Prostate gland (tissue), 2 donors: ENCODE measurements around the gene ZIM2. TPM values are rescaled to one million over a fixed set of nuclear protein-coding genes. Genes with fewer than 3 reads are reported as not detected.

Experiments used
- DNase-seq: peaks from one replicate; pipeline ENCODE4 v3.0.0-alpha.2; 2019; ENCODE audit warnings: low spot score
- H3K27ac ChIP-seq, 2 donors: fragments of 200-600 bp; sonication (generic); 2 replicates each; pipeline ENCODE4 v1.5.1; 2017 to 2019
- H3K27me3 ChIP-seq: fragments of 200-600 bp; sonication (generic); replicated peaks from 2 replicates; pipeline ENCODE4 v1.5.1; 2019; ENCODE audit not compliant: insufficient read depth
- H3K36me3 ChIP-seq, 2 donors: fragments of 200-600 bp; sonication (generic); 1 replicate in 1 of 2; 2 replicates in 1 of 2; pipeline versions ENCODE4 v1.5.1 to v1.8.1; 2017 to 2019
- H3K4me1 ChIP-seq: fragments of 200-600 bp; sonication (generic); replicated peaks from 2 replicates; pipeline ENCODE4 v1.5.1; 2019
- H3K4me3 ChIP-seq, 2 donors: fragments of 200-600 bp; sonication (generic); 2 replicates each; pipeline ENCODE4 v1.5.1; 2017 to 2019
- H3K9me3 ChIP-seq: fragments of 200-600 bp; sonication (generic); 2 replicates; pipeline ENCODE4 v1.5.1; 2017
- CTCF ChIP-seq, 4 experiments: fragments of 200-600 bp in 2 of 4; fragments of 450-650 bp in 2 of 4; sonication (generic) in 2 of 4; IDR thresholded peaks; 1 replicate in 3 of 4; 2 replicates in 1 of 4; pipeline ENCODE4 v1.5.1; 2016 to 2019; ENCODE audit warnings: antibody characterized with exemption in 4 of 4, mild to moderate bottlenecking in 2 of 4, moderate library complexity in 2 of 4
- POLR2A ChIP-seq: fragments of 450-650 bp; IDR thresholded peaks from one replicate; pipeline ENCODE4 v1.6.1; 2016; ENCODE audit warnings: antibody characterized with exemption, mild to moderate bottlenecking
- POLR2AphosphoS5 ChIP-seq: sonication (generic); formaldehyde crosslinking; IDR thresholded peaks from one replicate; pipeline ENCODE4 v1.6.1; 2017; ENCODE audit warnings: antibody characterized with exemption
- WGBS: methylation state at CpG from one replicate; pipeline ENCODE4 v1.1.5; 2018; 5-methylcytosine and 5-hydroxymethylcytosine counted together
- intact Hi-C: fragments of 100-400 bp; cut with DNase I; formaldehyde crosslinking; loops from one replicate; pipeline ENCODE4 v1.14.2; 2022
- total RNA-seq, 2 donors: library from RNA; depleted of rRNA; stranded (reverse); fragments of >200 nt; gene quantifications; one replicate each; pipeline ENCODE4 v1.1.0, GENCODE V29; 2016

The ZIM2 gene
- total RNA-seq, 2 donors from 2014 or later: 0.64 to 5.2 TPM

- WGBS: 70% methylated on average over 19 of the region's 19 CpGs
- Histone ChIP-seq H3K36me3 (no peaks in the 10 kb centered on the region), H3K9me3 (no peaks in the 10 kb centered on the region), H3K4me3 (no peak overlapping the region), H3K27ac (no peak overlapping the region), H3K4me1 (no peaks in the 10 kb centered on the region), H3K27me3 (no peaks in the 10 kb centered on the region)
- DNase-seq: no peak
- intact Hi-C loops: no loop called here
- TF ChIP-seq POLR2AphosphoS5 (no peak), POLR2A (no peak), CTCF (IDR thresholded peaks at IDR 0.05) (no peak)
Measured at GRCh38 chr19:56877069-56877715, 36.7 kb upstream of the ZIM2 start.

GRCh38 chr19:56875717-56876116, 35.2 kb upstream of the ZIM2 start:
- Histone ChIP-seq H3K4me1 (no peaks in the 10 kb centered on the region), H3K9me3 (no peaks in the 10 kb centered on the region), H3K27ac (no peak overlapping the region), H3K4me3 (no peak overlapping the region), H3K36me3 (no peaks in the 10 kb centered on the region), H3K27me3 (no peaks in the 10 kb centered on the region)
- DNase-seq: no peak
- TF ChIP-seq POLR2AphosphoS5 (no peak), CTCF (IDR thresholded peaks at IDR 0.05) (no peak), POLR2A (no peak)
- 68% methylated on average over 3 of the region's 3 CpGs for WGBS
- intact Hi-C loops: no loop called here

- no peaks in the 10 kb centered on the region for H3K36me3 ChIP-seq
- H3K4me1 ChIP-seq: no peaks in the 10 kb centered on the region
- intact Hi-C loops: no loop called here
- H3K27ac ChIP-seq: no peak overlapping the region
- H3K4me3 ChIP-seq: no peak overlapping the region
- H3K9me3 ChIP-seq: no peaks in the 10 kb centered on the region
- no peaks in the 10 kb centered on the region for H3K27me3 ChIP-seq
- TF ChIP-seq CTCF (IDR thresholded peaks at IDR 0.05): no peak
- TF ChIP-seq POLR2A: no peak
- no peak for TF ChIP-seq POLR2AphosphoS5
- 89% methylated on average over 4 of the region's 4 CpGs for WGBS
- no peak for DNase-seq
Measured at GRCh38 chr19:56874530-56874929, 34.0 kb upstream of the ZIM2 start.

GRCh38 chr19:56873493-56873892, 33.0 kb upstream of the ZIM2 start:
- Histone ChIP-seq H3K9me3 (no peaks in the 10 kb centered on the region), H3K4me3 (no peak overlapping the region), H3K27me3 (no peaks in the 10 kb centered on the region), H3K4me1 (no peaks in the 10 kb centered on the region), H3K36me3 (no peaks in the 10 kb centered on the region), H3K27ac (no peak overlapping the region)
- WGBS: 73% methylated on average over 5 of the region's 5 CpGs
- intact Hi-C loops: no loop called here
- TF ChIP-seq POLR2A (no peak), CTCF (IDR thresholded peaks at IDR 0.05) (no peak), POLR2AphosphoS5 (no peak)
- no peak for DNase-seq

GRCh38 chr19:56869886-56870285, 29.4 kb upstream of the ZIM2 start:
- Histone ChIP-seq H3K27me3 (no peaks in the 10 kb centered on the region), H3K36me3 (no peaks in the 10 kb centered on the region), H3K9me3 (no peaks in the 10 kb centered on the region), H3K4me1 (no peaks in the 10 kb centered on the region), H3K27ac (no peak overlapping the region), H3K4me3 (no peak overlapping the region)
- 78% methylated on average over 8 of the region's 8 CpGs for WGBS
- DNase-seq: no peak
- intact Hi-C loops: no loop called here
- no peak for TF ChIP-seq POLR2A
- no peak for TF ChIP-seq CTCF (IDR thresholded peaks at IDR 0.05)
- no peak for TF ChIP-seq POLR2AphosphoS5
